K562 (cell line): ENCODE measurements around the gene HARS1. TPM values are rescaled to one million over a fixed set of nuclear protein-coding genes. Genes with fewer than 3 reads are reported as not detected.

Experiments
- BCOR ChIP-seq: fragments of 450-650 bp; IDR thresholded peaks from 2 replicates; pipeline ENCODE4 v1.6.1; 2016
- EGR1 ChIP-seq: fragments of 450-650 bp; conservative IDR thresholded peaks from 2 replicates; pipeline ENCODE4 v1.6.1; 2017; ENCODE audit warnings: mild to moderate bottlenecking
- ILF3 ChIP-seq: fragments of 450-650 bp; IDR thresholded peaks from 2 replicates; pipeline ENCODE4 v1.6.1; 2018; ENCODE audit warnings: antibody characterized with exemption, mild to moderate bottlenecking, moderate library complexity, borderline replicate concordance
- NR2F6 ChIP-seq: fragments of 450-650 bp; formaldehyde crosslinking; IDR thresholded peaks from 2 replicates; pipeline ENCODE4 v1.4.0; 2020; ENCODE audit warnings: mild to moderate bottlenecking
- NR3C1 ChIP-seq: sonication (generic); formaldehyde crosslinking; IDR thresholded peaks from 2 replicates; pipeline ENCODE4 v1.8.1; 2022; ENCODE audit warnings: missing genetic modification reagents
- RB1 ChIP-seq: fragments of 450-650 bp; IDR thresholded peaks from 2 replicates; pipeline ENCODE4 v1.6.1; 2017; ENCODE audit warnings: low read depth, mild to moderate bottlenecking
- RBFOX2 ChIP-seq: fragments of 200-400 bp; formaldehyde crosslinking; IDR thresholded peaks from 2 replicates; pipeline ENCODE4 v1.6.1; 2017; ENCODE audit warnings: low read depth, mild to moderate bottlenecking, low read length, moderate library complexity
- SIN3B ChIP-seq: fragments of 450-650 bp; IDR thresholded peaks from 2 replicates; pipeline ENCODE4 v1.6.1; 2017; ENCODE audit warnings: low read depth, mild to moderate bottlenecking, moderate library complexity
- SMAD4 ChIP-seq: fragments of 250-450 bp; sonication (Bioruptor Pico); conservative IDR thresholded peaks from 2 replicates; pipeline ENCODE4 v1.8.0; 2021; ENCODE audit warnings: inconsistent platforms, mild to moderate bottlenecking, moderate library complexity
- SMARCE1 ChIP-seq: fragments of 450-650 bp; IDR thresholded peaks from 2 replicates; pipeline ENCODE4 v1.7.1; 2016; ENCODE audit warnings: mild to moderate bottlenecking
- SRSF3 ChIP-seq: fragments of 200-400 bp; formaldehyde crosslinking; IDR thresholded peaks from 2 replicates; pipeline ENCODE4 v1.6.1; 2016; ENCODE audit warnings: mild to moderate bottlenecking, low read length, moderate library complexity; ENCODE audit not compliant: insufficient read depth
- TBP ChIP-seq: optimal IDR thresholded peaks from 2 replicates; pipeline ENCODE3; 2011; ENCODE audit warnings: low read depth, low read length, improper control_type of control experiment
- TCF7L2 ChIP-seq: fragments of 150-350 bp; IDR thresholded peaks from 2 replicates; pipeline ENCODE4 v1.6.1; 2016; ENCODE audit warnings: low read depth, mild to moderate bottlenecking, low read length, moderate library complexity
- TRIM28 ChIP-seq: fragments of 450-650 bp; IDR thresholded peaks from 2 replicates; pipeline ENCODE4 v1.6.1; 2017
- ZBTB5 ChIP-seq: fragments of 450-650 bp; IDR thresholded peaks from 2 replicates; pipeline ENCODE4 v1.6.1; 2017; ENCODE audit warnings: antibody characterized with exemption
- ZNF239 ChIP-seq: fragments of 250-450 bp; sonication (Bioruptor Pico); IDR thresholded peaks from 2 replicates; pipeline ENCODE4 v1.4.0; 2020; ENCODE audit warnings: mild to moderate bottlenecking
- ZNF696 ChIP-seq: fragments of 250-450 bp; sonication (Bioruptor Pico); conservative IDR thresholded peaks from 2 replicates; pipeline ENCODE4 v1.4.0; 2020; ENCODE audit warnings: mild to moderate bottlenecking, moderate library complexity
- polyA plus RNA-seq, 8 experiments: library from polyadenylated mRNA; depleted of rRNA in 4 of 8; stranded (reverse) in 5 of 8; unstranded in 3 of 8; fragments of >200 nt; fragmentation: Nextera tagmentation in 2 of 8; fragmentation: Illumina TruSeq in 1 of 8; extraction: Ambion mirVana in 2 of 8; extraction: Trizol in 1 of 8; gene quantifications; 2 replicates each; pipeline versions ENCODE4 v1.2.1 to v1.2.3, GENCODE V29; 2011 to 2014; ENCODE audit warnings: inconsistent platforms in 1 of 8, missing spikeins in 1 of 8
- total RNA-seq, 7 experiments: library from RNA; depleted of rRNA in 6 of 7; stranded (reverse); fragments of >200 nt in 6 of 7; fragmentation: Illumina TruSeq in 2 of 7; extraction: Trizol in 2 of 7; gene quantifications; 2 replicates each; pipeline versions ENCODE4 v1.2.1 to v1.2.3, GENCODE V29; 2011 to 2021; ENCODE audit warnings: low replicate concordance in 1 of 7
- TF ChIP-seq, protein P1 (sequence below), 3 experiments: fragments of 200-800 bp in 1 of 3; fragments of 250-450 bp in 1 of 3; fragments of 450-650 bp in 1 of 3; sonication (Bioruptor Pico) in 1 of 3; sonication (Bioruptor generic) in 1 of 3; formaldehyde crosslinking in 1 of 3; IDR thresholded peaks; 2 replicates each; pipeline versions ENCODE4 v1.6.1 to v1.8.0; 2016 to 2022; ENCODE audit warnings: mild to moderate bottlenecking in 2 of 3, missing genetic modification characterization in 2 of 3, missing compliant biosample characterization in 1 of 3, moderate library complexity in 1 of 3
- TF ChIP-seq, protein P2 (sequence below), 2 experiments: IDR thresholded peaks; 2 replicates each; pipeline ENCODE4 v1.6.1; 2011; ENCODE audit warnings: borderline replicate concordance in 1 of 2, control low read depth in 1 of 2, low read depth in 1 of 2, low read length in 1 of 2, mild to moderate bottlenecking in 1 of 2, mixed read lengths in 1 of 2, moderate library complexity in 1 of 2; ENCODE audit not compliant: insufficient read depth in 1 of 2, insufficient read length in 1 of 2, poor library complexity in 1 of 2, severe bottlenecking in 1 of 2; ENCODE audit errors: extremely low read depth in 1 of 2
- TF ChIP-seq, protein P3 (sequence below): sonication (generic); formaldehyde crosslinking; IDR thresholded peaks from 2 replicates; pipeline ENCODE4 v1.8.0; 2022; ENCODE audit warnings: missing genetic modification reagents, mild to moderate bottlenecking, borderline replicate concordance

The HARS1 gene
- total and polyA plus RNA-seq, 9 of the 15 experiments (the other 6 are each of a cell fraction or from before 2014, with no cell fraction given): 13.5 to 88.5 (median 75.2) TPM

DNA sequence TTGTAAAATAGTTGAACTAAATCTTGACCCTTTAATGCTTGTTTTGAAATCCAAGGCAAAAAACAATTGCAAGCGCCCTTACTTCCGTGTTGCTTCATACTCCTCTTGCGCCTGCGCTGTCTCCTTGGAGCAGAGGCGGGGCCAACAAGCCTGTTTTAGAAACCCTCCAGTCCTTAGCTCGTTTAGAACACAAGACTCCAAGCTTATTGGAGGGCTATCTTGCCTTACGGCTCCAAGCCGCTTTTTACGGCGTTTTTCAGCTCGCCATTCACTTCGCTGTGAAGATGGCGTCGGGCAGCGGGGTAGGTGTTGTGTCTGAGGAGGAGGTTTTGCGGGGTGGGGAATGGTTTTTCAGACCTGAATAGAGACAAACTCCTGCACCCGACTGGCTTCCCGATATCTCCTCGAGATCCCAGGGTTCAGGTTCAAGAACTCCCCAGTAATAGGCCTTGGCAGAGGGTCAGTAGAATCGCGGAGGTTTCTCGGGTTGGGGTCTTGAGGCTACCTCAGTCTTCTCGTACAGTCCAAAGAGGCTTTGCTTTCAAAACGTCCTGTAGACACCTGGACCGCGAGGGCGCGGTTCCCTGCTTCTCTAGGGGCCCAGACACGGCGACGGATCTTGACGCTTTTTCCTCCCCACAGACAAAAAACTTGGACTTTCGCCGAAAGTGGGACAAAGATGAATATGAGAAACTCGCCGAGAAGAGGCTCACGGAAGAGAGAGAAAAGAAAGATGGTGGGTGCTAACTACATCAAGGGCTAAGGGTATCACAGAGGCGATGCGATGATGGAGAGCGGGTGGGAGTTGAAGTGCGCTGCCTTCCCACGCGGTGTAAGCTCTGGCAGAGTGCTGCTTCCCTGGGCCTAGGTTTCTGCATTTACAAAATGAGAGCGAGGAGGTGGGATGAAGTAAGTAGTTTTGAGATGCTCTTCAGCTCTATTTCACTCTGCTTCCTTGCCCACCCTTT, 9.3 kb upstream of the HARS1 start, which contains the start of gene ZMAT2 (continued):
- TF ChIP-seq, protein P1, sequence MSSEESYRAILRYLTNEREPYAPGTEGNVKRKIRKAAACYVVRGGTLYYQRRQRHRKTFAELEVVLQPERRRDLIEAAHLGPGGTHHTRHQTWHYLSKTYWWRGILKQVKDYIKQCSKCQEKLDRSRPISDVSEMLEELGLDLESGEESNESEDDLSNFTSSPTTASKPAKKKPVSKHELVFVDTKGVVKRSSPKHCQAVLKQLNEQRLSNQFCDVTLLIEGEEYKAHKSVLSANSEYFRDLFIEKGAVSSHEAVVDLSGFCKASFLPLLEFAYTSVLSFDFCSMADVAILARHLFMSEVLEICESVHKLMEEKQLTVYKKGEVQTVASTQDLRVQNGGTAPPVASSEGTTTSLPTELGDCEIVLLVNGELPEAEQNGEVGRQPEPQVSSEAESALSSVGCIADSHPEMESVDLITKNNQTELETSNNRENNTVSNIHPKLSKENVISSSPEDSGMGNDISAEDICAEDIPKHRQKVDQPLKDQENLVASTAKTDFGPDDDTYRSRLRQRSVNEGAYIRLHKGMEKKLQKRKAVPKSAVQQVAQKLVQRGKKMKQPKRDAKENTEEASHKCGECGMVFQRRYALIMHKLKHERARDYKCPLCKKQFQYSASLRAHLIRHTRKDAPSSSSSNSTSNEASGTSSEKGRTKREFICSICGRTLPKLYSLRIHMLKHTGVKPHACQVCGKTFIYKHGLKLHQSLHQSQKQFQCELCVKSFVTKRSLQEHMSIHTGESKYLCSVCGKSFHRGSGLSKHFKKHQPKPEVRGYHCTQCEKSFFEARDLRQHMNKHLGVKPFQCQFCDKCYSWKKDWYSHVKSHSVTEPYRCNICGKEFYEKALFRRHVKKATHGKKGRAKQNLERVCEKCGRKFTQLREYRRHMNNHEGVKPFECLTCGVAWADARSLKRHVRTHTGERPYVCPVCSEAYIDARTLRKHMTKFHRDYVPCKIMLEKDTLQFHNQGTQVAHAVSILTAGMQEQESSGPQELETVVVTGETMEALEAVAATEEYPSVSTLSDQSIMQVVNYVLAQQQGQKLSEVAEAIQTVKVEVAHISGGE (CRISPR knock-in tag; IDR thresholded peaks at IDR 0.05): no peak
- TF ChIP-seq ZNF239 (CRISPR knock-in tag) (no peak), TCF7L2 (no peak), TRIM28 (no peak), ZBTB5 (no peak), ZNF696 (no peak), BCOR (no peak), NR2F6 (CRISPR knock-in tag) (no peak), SRSF3 (no peak), EGR1 (no peak; the same call in 1 of the 2 replicates), NR3C1 (CRISPR knock-in tag) (no peak), SMAD4 (CRISPR knock-in tag) (no peak), RBFOX2 (peak; percentile 71), RB1 (no peak), SMARCE1 (no peak), TBP (peak; percentile 92), ILF3 (no peak; the same call in 1 of the 2 replicates), SIN3B (peak; percentile 96)
- TF ChIP-seq, protein P2, sequence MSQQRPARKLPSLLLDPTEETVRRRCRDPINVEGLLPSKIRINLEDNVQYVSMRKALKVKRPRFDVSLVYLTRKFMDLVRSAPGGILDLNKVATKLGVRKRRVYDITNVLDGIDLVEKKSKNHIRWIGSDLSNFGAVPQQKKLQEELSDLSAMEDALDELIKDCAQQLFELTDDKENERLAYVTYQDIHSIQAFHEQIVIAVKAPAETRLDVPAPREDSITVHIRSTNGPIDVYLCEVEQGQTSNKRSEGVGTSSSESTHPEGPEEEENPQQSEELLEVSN (IDR thresholded peaks at IDR 0.05; ENCODE audit: borderline replicate concordance in 1 of 2, extremely low read depth in 1 of 2, insufficient read depth in 1 of 2, insufficient read length in 1 of 2, low read depth in 1 of 2, low read length in 1 of 2, poor library complexity in 1 of 2, severe bottlenecking in 1 of 2): no peak
- TF ChIP-seq, protein P3, sequence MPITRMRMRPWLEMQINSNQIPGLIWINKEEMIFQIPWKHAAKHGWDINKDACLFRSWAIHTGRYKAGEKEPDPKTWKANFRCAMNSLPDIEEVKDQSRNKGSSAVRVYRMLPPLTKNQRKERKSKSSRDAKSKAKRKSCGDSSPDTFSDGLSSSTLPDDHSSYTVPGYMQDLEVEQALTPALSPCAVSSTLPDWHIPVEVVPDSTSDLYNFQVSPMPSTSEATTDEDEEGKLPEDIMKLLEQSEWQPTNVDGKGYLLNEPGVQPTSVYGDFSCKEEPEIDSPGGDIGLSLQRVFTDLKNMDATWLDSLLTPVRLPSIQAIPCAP (CRISPR knock-in tag): no peak
